Type B pancreatic cell (in vitro differentiated cells): Measurements from ENCODE around the gene LRRC36. TPM values are rescaled to one million over a fixed set of nuclear protein-coding genes. Genes with fewer than 3 reads are reported as not detected.

Source experiments
- DNase-seq: peaks from one replicate; pipeline ENCODE4 v3.0.0; 2021; ENCODE audit warnings: mixed read lengths; ENCODE audit not compliant: unreplicated experiment; ENCODE audit errors: extremely low spot score
- H3K27ac Mint-ChIP-seq: 2 replicates; pipeline ENCODE4 v1.8.0; 2021; ENCODE audit warnings: mild to moderate bottlenecking, mixed read lengths
- H3K27me3 Mint-ChIP-seq: 2 replicates; pipeline ENCODE4 v1.8.0; 2021; ENCODE audit warnings: mixed read lengths
- H3K36me3 Mint-ChIP-seq: 2 replicates; pipeline ENCODE4 v1.8.0; 2021; ENCODE audit warnings: mixed read lengths
- H3K4me1 Mint-ChIP-seq: one replicate; pipeline ENCODE4 v1.8.0; 2021; ENCODE audit warnings: mixed read lengths; ENCODE audit not compliant: unreplicated experiment
- H3K4me3 Mint-ChIP-seq: 2 replicates; pipeline ENCODE4 v1.8.0; 2021; ENCODE audit warnings: mild to moderate bottlenecking, mixed read lengths
- H3K9me3 Mint-ChIP-seq: 2 replicates; pipeline ENCODE4 v1.8.0; 2021; ENCODE audit warnings: mixed read lengths
- CTCF ChIP-seq: fragments of 200-600 bp; sonication (generic); conservative IDR thresholded peaks from 2 replicates; pipeline ENCODE4 v1.5.0; 2021; ENCODE audit warnings: antibody characterized with exemption, mild to moderate bottlenecking
- total RNA-seq: library from RNA; stranded (reverse); gene quantifications from 2 replicates; pipeline ENCODE4 v1.2.1, GENCODE V29; 2021; ENCODE audit warnings: low replicate concordance

Gene LRRC36
- total RNA-seq, 1 donor from 2014 or later: 1.1 TPM

- no peak for DNase-seq
- Mint-ChIP-seq H3K9me3 (no peaks in the 10 kb centered on the region), H3K27ac (no peak overlapping the region), H3K4me3 (no peak overlapping the region), H3K4me1 (peaks cover 12% of the 10 kb centered on the region), H3K27me3 (peaks cover 17% of the 10 kb centered on the region), H3K36me3 (no peaks in the 10 kb centered on the region)
- no peak for TF ChIP-seq CTCF
These were observed 27.3 kb upstream of the LRRC36 start for GRCh38 chr16:67299269-67299668.

- H3K27me3 Mint-ChIP-seq: peaks cover 12% of the 10 kb centered on the region
- H3K4me3 Mint-ChIP-seq: no peak overlapping the region
- H3K9me3 Mint-ChIP-seq: no peaks in the 10 kb centered on the region
- no peak for DNase-seq
- no peak for TF ChIP-seq CTCF
- H3K4me1 Mint-ChIP-seq: peaks cover 14% of the 10 kb centered on the region
- no peaks in the 10 kb centered on the region for H3K36me3 Mint-ChIP-seq
- peak overlapping the region; percentile 61 for H3K27ac Mint-ChIP-seq
These were observed 25.4 kb upstream of the LRRC36 start for GRCh38 chr16:67301080-67301782.

- no peak for DNase-seq
- H3K36me3 Mint-ChIP-seq: no peaks in the 10 kb centered on the region
- H3K27ac Mint-ChIP-seq: no peak overlapping the region
- no peak overlapping the region for H3K4me3 Mint-ChIP-seq
- H3K4me1 Mint-ChIP-seq: peaks cover 14% of the 10 kb centered on the region
- H3K27me3 Mint-ChIP-seq: peaks cover 11% of the 10 kb centered on the region
- H3K9me3 Mint-ChIP-seq: no peaks in the 10 kb centered on the region
- TF ChIP-seq CTCF: no peak
These were observed 24.5 kb upstream of the LRRC36 start for GRCh38 chr16:67302076-67302475.

- no peak overlapping the region for H3K27ac Mint-ChIP-seq
- no peak for DNase-seq
- no peak for TF ChIP-seq CTCF
- peaks cover 8% of the 10 kb centered on the region for H3K27me3 Mint-ChIP-seq
- no peaks in the 10 kb centered on the region for H3K36me3 Mint-ChIP-seq
- peaks cover 14% of the 10 kb centered on the region for H3K4me1 Mint-ChIP-seq
- no peaks in the 10 kb centered on the region for H3K9me3 Mint-ChIP-seq
- no peak overlapping the region for H3K4me3 Mint-ChIP-seq
These were observed 23.6 kb upstream of the LRRC36 start for GRCh38 chr16:67302970-67303369.

GRCh38 chr16:67304020-67304419 is 22.6 kb upstream of the LRRC36 start:
- no peak for DNase-seq
- TF ChIP-seq CTCF: no peak
- Mint-ChIP-seq H3K4me1 (peaks cover 14% of the 10 kb centered on the region), H3K9me3 (no peaks in the 10 kb centered on the region), H3K27ac (peak overlapping the region; percentile 26), H3K27me3 (peaks cover 8% of the 10 kb centered on the region), H3K36me3 (no peaks in the 10 kb centered on the region), H3K4me3 (no peak overlapping the region)
